Endothelial cell of umbilical vein (primary cell): ENCODE results near the gene SCN9A. TPM values are rescaled to one million over a fixed set of nuclear protein-coding genes. Genes with fewer than 3 reads are reported as not detected.

Experiments used
- BruUV-seq: library from RNA; stranded (reverse); fragments of 400-500 nt; replicated peaks from 2 replicates; lab custom pipeline; 2021; lab: Mats Ljungman, UMichigan
- CTCF ChIA-PET: fragments of 300-600, 350-600 bp; sonication (Branson Sonifier 250); formaldehyde crosslinking; loops from one replicate; lab custom pipeline; 2021; ENCODE audit warnings: antibody characterized with exemption, inconsistent platforms; lab: Charles Lee
- POLR2A ChIA-PET: fragments of 300-600, 350-600 bp; sonication (Branson Sonifier 250); formaldehyde crosslinking; loops from one replicate; lab custom pipeline; 2021; ENCODE audit warnings: antibody characterized with exemption, inconsistent platforms; lab: Charles Lee
- DNase-seq: peaks from one replicate; pipeline ENCODE4 v3.0.0-alpha.2; 2011; ENCODE audit warnings: low read depth, low spot score
- FAIRE-seq: peaks from 2 replicates; lab custom pipeline; 2011; peaks lifted over from hg19 to GRCh38; lab: Jason Lieb, UNC
- H2AFZ ChIP-seq: 2 replicates; pipeline ENCODE4 v1.6.0; 2012; ENCODE audit warnings: low read depth, low read length, control low read depth, inconsistent platforms
- H3K27ac ChIP-seq: 2 replicates; pipeline ENCODE4 v1.5.1; 2011; ENCODE audit warnings: low read depth, mild to moderate bottlenecking, control low read depth, low read length, moderate library complexity; ENCODE audit not compliant: insufficient read depth
- H3K27me3 ChIP-seq, 2 experiments: 2 replicates each; pipeline versions ENCODE4 v1.6.0 to v1.6.1; 2011; ENCODE audit warnings: low read length in 2 of 2, mixed read lengths in 1 of 2; ENCODE audit not compliant: control insufficient read depth in 2 of 2, insufficient read depth in 2 of 2
- H3K36me3 ChIP-seq, 2 experiments: 2 replicates in 1 of 2; 3 replicates in 1 of 2; pipeline ENCODE4 v1.5.1; 2011; ENCODE audit warnings: low read length in 2 of 2, mild to moderate bottlenecking in 1 of 2, moderate library complexity in 1 of 2; ENCODE audit not compliant: control insufficient read depth in 2 of 2, insufficient read depth in 2 of 2; ENCODE audit errors: extremely low read depth in 1 of 2
- H3K4me1 ChIP-seq: 3 replicates; pipeline ENCODE4 v1.5.1; 2011; ENCODE audit warnings: mild to moderate bottlenecking, low read length; ENCODE audit not compliant: control insufficient read depth, insufficient read depth; ENCODE audit errors: extremely low read depth
- H3K4me2 ChIP-seq: 2 replicates; pipeline ENCODE4 v1.6.1; 2011; ENCODE audit warnings: low read length, control low read depth, mixed read lengths; ENCODE audit not compliant: insufficient read depth
- H3K4me3 ChIP-seq, 3 experiments: fragments of 200-600 bp in 1 of 3; sonication (generic), shearing (Covaris generic) in 1 of 3; replicated peaks in 1 of 3; 2 replicates each; pipeline ENCODE4 v1.5.1; 2011 to 2016; ENCODE audit warnings: control low read depth in 3 of 3, low read length in 3 of 3, mild to moderate bottlenecking in 2 of 3, inconsistent platforms in 1 of 3, low read depth in 1 of 3, moderate library complexity in 1 of 3; ENCODE audit not compliant: insufficient read depth in 1 of 3
- H3K79me2 ChIP-seq: 2 replicates; pipeline ENCODE4 v1.6.0; 2012; ENCODE audit warnings: low read length, inconsistent platforms; ENCODE audit not compliant: control insufficient read depth, insufficient read depth
- H3K9ac ChIP-seq: replicated peaks from 2 replicates; pipeline ENCODE3; 2011; ENCODE audit warnings: low read length, control low read depth; ENCODE audit not compliant: insufficient read depth; ENCODE audit errors: extremely low read depth
- H3K9me1 ChIP-seq: replicated peaks from 3 replicates; pipeline ENCODE4 v1.6.0; 2011; ENCODE audit warnings: mild to moderate bottlenecking, low read length; ENCODE audit not compliant: control insufficient read depth, insufficient read depth; ENCODE audit errors: extremely low read depth
- H3K9me3 ChIP-seq: replicated peaks from 2 replicates; pipeline ENCODE4 v1.5.1; 2012; ENCODE audit warnings: low read length, inconsistent platforms; ENCODE audit not compliant: control insufficient read depth, insufficient read depth
- H4K20me1 ChIP-seq: replicated peaks from 2 replicates; pipeline ENCODE3; 2011; ENCODE audit warnings: mild to moderate bottlenecking, low read length; ENCODE audit not compliant: control insufficient read depth, insufficient read depth; ENCODE audit errors: extremely low read depth
- CTCF ChIP-seq, 2 donors: IDR thresholded peaks; 1 replicate in 1 of 2; 2 replicates in 1 of 2; pipeline ENCODE4 v1.5.1; 2011; ENCODE audit warnings: low read length in 2 of 2, mild to moderate bottlenecking in 2 of 2, moderate library complexity in 2 of 2, control low read depth in 1 of 2, inconsistent platforms in 1 of 2, low read depth in 1 of 2; ENCODE audit not compliant: insufficient read depth in 1 of 2; ENCODE audit errors: extremely low read depth in 1 of 2
- EZH2 ChIP-seq: IDR thresholded peaks from 2 replicates; pipeline ENCODE4 v1.6.1; 2012; ENCODE audit warnings: borderline replicate concordance, low read depth, mild to moderate bottlenecking, moderate library complexity, low read length, inconsistent platforms; ENCODE audit not compliant: severe bottlenecking
- FOS ChIP-seq: IDR thresholded peaks from 2 replicates; pipeline ENCODE4 v1.6.1; 2011; ENCODE audit warnings: mild to moderate bottlenecking, low read length, moderate library complexity, borderline replicate concordance; ENCODE audit not compliant: insufficient read depth
- GATA2 ChIP-seq: IDR thresholded peaks from 2 replicates; pipeline ENCODE4 v1.7.0; 2011; ENCODE audit warnings: low read depth, mild to moderate bottlenecking, moderate library complexity, mixed read lengths, low read length; ENCODE audit not compliant: insufficient read length, insufficient read depth
- JUN ChIP-seq: IDR thresholded peaks from 2 replicates; pipeline ENCODE4 v1.6.1; 2011; ENCODE audit warnings: borderline replicate concordance, low read depth; ENCODE audit not compliant: insufficient read length, insufficient read depth
- MAX ChIP-seq: IDR thresholded peaks from 2 replicates; pipeline ENCODE4 v1.6.1; 2011; ENCODE audit not compliant: insufficient read depth, insufficient read length
- MYC ChIP-seq: IDR thresholded peaks from one replicate; pipeline ENCODE4 v1.6.1; 2011; ENCODE audit warnings: mild to moderate bottlenecking, low read depth, low read length
- POLR2A ChIP-seq: IDR thresholded peaks from 2 replicates; pipeline ENCODE4 v1.6.1; 2012; ENCODE audit warnings: low read depth, mild to moderate bottlenecking, control low read depth, low read length
- POLR2AphosphoS5 ChIP-seq: IDR thresholded peaks from 2 replicates; pipeline ENCODE4 v1.6.1; 2012; ENCODE audit warnings: low read depth, mild to moderate bottlenecking, control low read depth, low read length, moderate library complexity; ENCODE audit not compliant: insufficient read depth
- dilution Hi-C: fragments of 300-500 bp; cut with MboI; formaldehyde crosslinking; loops from one replicate; pipeline ENCODE4 v1.15.0; 2019; ENCODE audit warnings: low sequenced_read_pairs; ENCODE audit not compliant: extremely low pct_ligation_motif_present
- intact Hi-C: fragments of 100-400 bp; cut with micrococcal nuclease; formaldehyde crosslinking; loops from one replicate; pipeline ENCODE4 v1.10.0; 2022
- polyA plus RNA-seq, 4 experiments: library from polyadenylated mRNA; depleted of rRNA in 3 of 4; stranded (reverse) in 3 of 4; unstranded in 1 of 4; fragments of >200 nt; gene quantifications; 2 replicates each; pipeline versions ENCODE4 v1.2.1 to v1.2.3, GENCODE V29; 2011 to 2012; ENCODE audit warnings: missing spikeins in 1 of 4
- total RNA-seq: library from RNA; stranded (reverse); gene quantifications from 2 replicates; pipeline ENCODE4 v1.2.3, GENCODE V29; 2021

Gene SCN9A
- total and polyA plus RNA-seq, 2 donors (not counting 3 experiments of a cell fraction or from before 2014, with no cell fraction given): 0.88 to 1.6 TPM

- TF ChIP-seq POLR2A (no peak), MAX (no peak), EZH2 (no peak), JUN (no peak), POLR2AphosphoS5 (no peak), GATA2 (no peak), MYC (no peak), FOS (no peak), CTCF (IDR thresholded peaks at IDR 0.05; ENCODE audit: extremely low read depth in 1 of 2, insufficient read depth in 1 of 2, low read depth in 1 of 2, low read length in 2 of 2) (no peak)
- H3K4me1 ChIP-seq: no peaks in the 10 kb centered on the region
- H3K9me1 ChIP-seq: no peaks in the 10 kb centered on the region
- H4K20me1 ChIP-seq: no peaks in the 10 kb centered on the region
- no peak overlapping the region for H2AFZ ChIP-seq
- H3K4me3 ChIP-seq: no peak overlapping the region
- ChIA-PET CTCF (no interaction called here), POLR2A (no interaction called here)
- H3K36me3 ChIP-seq: no peaks in the 10 kb centered on the region
- dilution Hi-C loops: no loop called here
- no peak overlapping the region for H3K9ac ChIP-seq
- no peak overlapping the region for H3K4me2 ChIP-seq
- no peaks in the 10 kb centered on the region for H3K79me2 ChIP-seq
- FAIRE-seq (no peak), DNase-seq (no peak)
- intact Hi-C loops: no loop called here
- BruUV-seq: no TSS peak
- H3K27me3 ChIP-seq: no peaks in the 10 kb centered on the region
- H3K9me3 ChIP-seq: no peaks in the 10 kb centered on the region
- H3K27ac ChIP-seq: no peak overlapping the region
Observed at GRCh38 chr2:166328147-166328546, 47.6 kb downstream of the SCN9A start.
